CD14-positive monocyte (primary cell): ENCODE data around the gene DPP10. TPM values are rescaled to one million over a fixed set of nuclear protein-coding genes. Genes with fewer than 3 reads are reported as not detected.

ENCODE experiments used
- DNase-seq, 3 donors: peaks; one replicate each; pipeline ENCODE4 v3.0.0-alpha.2; 2011 to 2022
- H2AFZ ChIP-seq: 2 replicates; pipeline ENCODE4 v1.6.0; 2012; ENCODE audit warnings: mild to moderate bottlenecking, low read depth, low read length, inconsistent platforms; ENCODE audit not compliant: insufficient read depth, poor library complexity, severe bottlenecking
- H3K27ac ChIP-seq, 2 donors: 1 replicate in 1 of 2; 2 replicates in 1 of 2; pipeline ENCODE4 v1.5.1; 2012 to 2013; ENCODE audit warnings: low read length in 2 of 2, control low read depth in 1 of 2, inconsistent platforms in 1 of 2, low read depth in 1 of 2, mild to moderate bottlenecking in 1 of 2
- H3K27me3 ChIP-seq, 2 donors: one replicate each; pipeline versions ENCODE4 v1.6.0 to v1.6.1; 2011 to 2013; ENCODE audit warnings: low read length in 2 of 2; ENCODE audit not compliant: control insufficient read depth in 2 of 2, insufficient read depth in 2 of 2
- H3K36me3 ChIP-seq, 2 donors: replicated peaks in 1 of 2; 1 replicate in 1 of 2; 2 replicates in 1 of 2; pipeline versions ENCODE4 v1.5.1 to v1.6.1; 2012 to 2013; ENCODE audit warnings: low read length in 2 of 2, control low read depth in 1 of 2, inconsistent platforms in 1 of 2, mild to moderate bottlenecking in 1 of 2; ENCODE audit not compliant: insufficient read depth in 2 of 2, control insufficient read depth in 1 of 2
- H3K4me1 ChIP-seq, 2 donors: 1 replicate in 1 of 2; 2 replicates in 1 of 2; pipeline versions ENCODE4 v1.5.1 to v1.6.1; 2012 to 2013; ENCODE audit warnings: low read length in 2 of 2, control low read depth in 1 of 2, inconsistent platforms in 1 of 2, mild to moderate bottlenecking in 1 of 2, moderate library complexity in 1 of 2; ENCODE audit not compliant: insufficient read depth in 2 of 2, control insufficient read depth in 1 of 2
- H3K4me2 ChIP-seq: replicated peaks from 2 replicates; pipeline ENCODE3; 2012; ENCODE audit warnings: low read length, moderate library complexity, mild to moderate bottlenecking; ENCODE audit not compliant: poor library complexity, severe bottlenecking; ENCODE audit errors: extremely low read depth
- H3K4me3 ChIP-seq, 3 experiments: fragments of 200-600 bp in 1 of 3; sonication (generic) in 1 of 3; replicated peaks in 1 of 3; 1 replicate in 2 of 3; 2 replicates in 1 of 3; pipeline ENCODE4 v1.5.1; 2011 to 2013; ENCODE audit warnings: low read length in 3 of 3, mild to moderate bottlenecking in 3 of 3, control low read depth in 2 of 3, low read depth in 2 of 3, inconsistent platforms in 1 of 3, moderate library complexity in 1 of 3
- H3K79me2 ChIP-seq: 2 replicates; pipeline ENCODE4 v1.6.0; 2012; ENCODE audit warnings: mild to moderate bottlenecking, control low read depth, inconsistent platforms, low read length, moderate library complexity; ENCODE audit not compliant: insufficient read depth
- H3K9ac ChIP-seq: 2 replicates; pipeline ENCODE4 v1.6.0; 2017; ENCODE audit warnings: low read length, mild to moderate bottlenecking; ENCODE audit not compliant: insufficient read depth, poor library complexity, severe bottlenecking
- H3K9me3 ChIP-seq, 2 donors: replicated peaks in 1 of 2; 1 replicate in 1 of 2; 2 replicates in 1 of 2; pipeline versions ENCODE4 v1.5.1 to v1.6.1; 2012 to 2013; ENCODE audit warnings: low read length in 2 of 2, control low read depth in 1 of 2; ENCODE audit not compliant: control insufficient read depth in 1 of 2, insufficient read depth in 1 of 2
- H4K20me1 ChIP-seq: 2 replicates; pipeline ENCODE4 v1.6.0; 2012; ENCODE audit warnings: mild to moderate bottlenecking, low read length, control low read depth, moderate library complexity; ENCODE audit not compliant: insufficient read depth
- H3K27ac Mint-ChIP-seq, 7 donors: one replicate each; pipeline ENCODE4 v1.8.0; 2020; ENCODE audit warnings: mild to moderate bottlenecking in 7 of 7, mixed read lengths in 7 of 7, moderate library complexity in 6 of 7, inconsistent platforms in 2 of 7
- H3K27me3 Mint-ChIP-seq, 3 donors: one replicate each; pipeline ENCODE4 v1.8.0; 2021 to 2022; ENCODE audit warnings: low read depth in 3 of 3, mild to moderate bottlenecking in 3 of 3, mixed read lengths in 3 of 3, moderate library complexity in 3 of 3, inconsistent platforms in 1 of 3
- H3K36me3 Mint-ChIP-seq, 2 donors: one replicate each; pipeline ENCODE4 v1.8.0; 2020; ENCODE audit warnings: mixed read lengths in 2 of 2, inconsistent platforms in 1 of 2, mild to moderate bottlenecking in 1 of 2
- H3K4me1 Mint-ChIP-seq: one replicate; pipeline ENCODE4 v1.8.0; 2020; ENCODE audit warnings: mild to moderate bottlenecking, mixed read lengths
- H3K4me3 Mint-ChIP-seq, 2 donors: one replicate each; pipeline ENCODE4 v1.8.0; 2020; ENCODE audit warnings: mild to moderate bottlenecking in 2 of 2, mixed read lengths in 2 of 2, moderate library complexity in 1 of 2
- H3K9me3 Mint-ChIP-seq, 7 donors: one replicate each; pipeline ENCODE4 v1.8.0; 2020 to 2022; ENCODE audit warnings: mixed read lengths in 7 of 7, mild to moderate bottlenecking in 6 of 7, moderate library complexity in 6 of 7, inconsistent platforms in 2 of 7
- WGBS: methylation state at CpG from one replicate; pipeline ENCODE4 v1.1.5; 2013; ENCODE audit warnings: missing lambda C conversion rate; ENCODE audit not compliant: insufficient coverage; 5-methylcytosine and 5-hydroxymethylcytosine counted together
- intact Hi-C, 2 donors: fragments of 100-400 bp; cut with micrococcal nuclease; formaldehyde crosslinking; loops; one replicate each; pipeline versions ENCODE4 v1.15.0 to v1.15.1; 2023
- polyA plus RNA-seq, 3 donors: library from polyadenylated mRNA; depleted of rRNA in 1 of 3; unstranded in 2 of 3; stranded (reverse) in 1 of 3; fragments of 300-500 nt in 2 of 3; fragments of >200 nt in 1 of 3; fragmentation: Illumina TruSeq in 2 of 3; gene quantifications; 1 replicate in 2 of 3; 2 replicates in 1 of 3; pipeline ENCODE4 v1.2.3, GENCODE V29; 2012 to 2021
- TF ChIP-seq, protein P1 (sequence below): fragments of 200-600 bp; IDR thresholded peaks from one replicate; pipeline ENCODE4 v1.8.0; 2022; ENCODE audit warnings: antibody characterized with exemption, mild to moderate bottlenecking

DPP10 gene
- polyA plus RNA-seq, 3 donors = not detected

DNA sequence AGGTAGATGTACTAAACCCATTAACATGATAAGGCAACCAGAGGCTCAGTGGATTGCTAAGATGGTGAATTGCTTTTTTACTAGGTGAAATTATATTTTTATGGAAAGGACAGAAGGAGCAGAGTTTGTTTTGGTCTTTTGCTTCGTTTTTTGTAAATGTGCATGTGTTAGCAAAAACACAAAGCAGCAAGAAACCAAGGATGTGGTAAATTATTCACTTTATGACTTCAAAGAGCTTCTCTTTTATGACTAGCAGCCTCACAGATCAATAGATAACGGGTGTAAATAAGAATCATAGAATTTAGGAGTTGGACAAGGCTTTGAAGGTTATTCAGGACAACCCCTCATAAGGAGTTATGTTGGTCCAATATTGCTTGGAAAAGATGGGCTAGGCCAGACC lies 615.0 kb downstream of the DPP10 start:
- DNase-seq = no peak
- TF ChIP-seq, protein P1, sequence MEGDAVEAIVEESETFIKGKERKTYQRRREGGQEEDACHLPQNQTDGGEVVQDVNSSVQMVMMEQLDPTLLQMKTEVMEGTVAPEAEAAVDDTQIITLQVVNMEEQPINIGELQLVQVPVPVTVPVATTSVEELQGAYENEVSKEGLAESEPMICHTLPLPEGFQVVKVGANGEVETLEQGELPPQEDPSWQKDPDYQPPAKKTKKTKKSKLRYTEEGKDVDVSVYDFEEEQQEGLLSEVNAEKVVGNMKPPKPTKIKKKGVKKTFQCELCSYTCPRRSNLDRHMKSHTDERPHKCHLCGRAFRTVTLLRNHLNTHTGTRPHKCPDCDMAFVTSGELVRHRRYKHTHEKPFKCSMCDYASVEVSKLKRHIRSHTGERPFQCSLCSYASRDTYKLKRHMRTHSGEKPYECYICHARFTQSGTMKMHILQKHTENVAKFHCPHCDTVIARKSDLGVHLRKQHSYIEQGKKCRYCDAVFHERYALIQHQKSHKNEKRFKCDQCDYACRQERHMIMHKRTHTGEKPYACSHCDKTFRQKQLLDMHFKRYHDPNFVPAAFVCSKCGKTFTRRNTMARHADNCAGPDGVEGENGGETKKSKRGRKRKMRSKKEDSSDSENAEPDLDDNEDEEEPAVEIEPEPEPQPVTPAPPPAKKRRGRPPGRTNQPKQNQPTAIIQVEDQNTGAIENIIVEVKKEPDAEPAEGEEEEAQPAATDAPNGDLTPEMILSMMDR = no peak
- Histone ChIP-seq H3K36me3 (no peaks in the 10 kb centered on the region), H3K4me2 (no peak overlapping the region), H3K4me3 (no peak overlapping the region), H3K4me1 (no peaks in the 10 kb centered on the region), H3K9ac (no peak overlapping the region), H3K9me3 (peaks cover 3 to 4% of the 10 kb centered on the region in 2 donors), H3K27ac (no peak overlapping the region), H2AFZ (no peak overlapping the region), H3K27me3 (no peaks in the 10 kb centered on the region), H4K20me1 (no peaks in the 10 kb centered on the region), H3K79me2 (no peaks in the 10 kb centered on the region)
- Mint-ChIP-seq H3K27ac (no peak overlapping the region), H3K9me3 (peaks cover 0 to 9% (median 4%) of the 10 kb centered on the region in 7 donors), H3K27me3 (peaks cover 0 to 1% (median 0%) of the 10 kb centered on the region in 3 donors), H3K36me3 (no peaks in the 10 kb centered on the region), H3K4me1 (no peaks in the 10 kb centered on the region), H3K4me3 (no peak overlapping the region)
- intact Hi-C loops = no loop called here
- WGBS = no CpG with 5 or more reads among the region's 2 CpGs

DNA sequence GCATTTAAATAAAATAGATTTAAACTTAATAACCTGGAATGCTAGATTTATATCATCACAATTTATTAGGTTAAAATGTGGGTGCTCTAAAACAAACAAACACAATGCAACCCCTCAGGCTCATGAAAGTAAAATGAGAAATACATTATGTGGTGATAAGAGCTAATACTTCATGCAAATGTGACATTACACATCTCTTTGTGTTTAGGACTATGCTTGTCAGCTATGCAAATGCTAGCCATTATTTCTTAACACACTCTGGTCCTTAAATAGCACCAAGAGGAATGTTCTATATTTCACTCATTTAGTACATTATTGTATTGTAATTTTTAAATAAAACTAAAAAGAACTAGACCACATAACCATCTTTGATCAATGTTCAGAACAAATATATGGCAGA lies 627.6 kb downstream of the DPP10 start:
- no peaks in the 10 kb centered on the region for H4K20me1 ChIP-seq
- H3K27ac Mint-ChIP-seq = no peak overlapping the region
- no peak overlapping the region for H3K4me3 Mint-ChIP-seq
- no peak overlapping the region for H3K27ac ChIP-seq
- H3K27me3 ChIP-seq = no peaks in the 10 kb centered on the region
- no peaks in the 10 kb centered on the region for H3K79me2 ChIP-seq
- no peak overlapping the region for H2AFZ ChIP-seq
- no peak overlapping the region for H3K4me3 ChIP-seq
- TF ChIP-seq, protein P1 = no peak
- H3K36me3 ChIP-seq = no peaks in the 10 kb centered on the region
- intact Hi-C loops = no loop called here
- no peaks in the 10 kb centered on the region for H3K9me3 ChIP-seq
- no peak overlapping the region for H3K9ac ChIP-seq
- peaks cover 0 to 11% (median 4%) of the 10 kb centered on the region in 7 donors for H3K9me3 Mint-ChIP-seq
- H3K27me3 Mint-ChIP-seq = no peaks in the 10 kb centered on the region
- DNase-seq = no peak
- H3K4me1 Mint-ChIP-seq = no peaks in the 10 kb centered on the region
- H3K4me2 ChIP-seq = no peak overlapping the region
- no peaks in the 10 kb centered on the region for H3K36me3 Mint-ChIP-seq
- no peaks in the 10 kb centered on the region for H3K4me1 ChIP-seq
